ENCODE data around the gene KCNJ11.

- TF ChIP-seq CTCF (IDR thresholded peaks at IDR 0.05) (no peak), POLR2A (IDR thresholded peaks at IDR 0.05) (no peak)
Measured at GRCh38 chr11:17401316-17401715, 12.9 kb upstream of the KCNJ11 start.

All from Peyer's patch (tissue), 4 donors.